Sigmoid colon (tissue), 4 donors: ENCODE data around the gene NCOA6.
"Not testable (repeated sequence)": the region's sequence is repeated elsewhere in the genome, so short reads cannot be mapped to it uniquely, and the experiment has no call there.

Experiments used
- EP300 ChIP-seq, 4 donors: sonication (generic); formaldehyde crosslinking; IDR thresholded peaks; one replicate each; pipeline ENCODE4 v1.6.1; 2017; ENCODE audit warnings: antibody characterized with exemption in 4 of 4
- POLR2A ChIP-seq, 2 donors: fragments of 450-650 bp; IDR thresholded peaks; one replicate each; pipeline ENCODE4 v1.6.1; 2016; ENCODE audit warnings: antibody characterized with exemption in 2 of 2, mild to moderate bottlenecking in 2 of 2, moderate library complexity in 2 of 2
- POLR2AphosphoS5 ChIP-seq, 4 donors: sonication (generic); formaldehyde crosslinking; IDR thresholded peaks; one replicate each; pipeline ENCODE4 v1.6.1; 2017; ENCODE audit warnings: antibody characterized with exemption in 4 of 4

DNA sequence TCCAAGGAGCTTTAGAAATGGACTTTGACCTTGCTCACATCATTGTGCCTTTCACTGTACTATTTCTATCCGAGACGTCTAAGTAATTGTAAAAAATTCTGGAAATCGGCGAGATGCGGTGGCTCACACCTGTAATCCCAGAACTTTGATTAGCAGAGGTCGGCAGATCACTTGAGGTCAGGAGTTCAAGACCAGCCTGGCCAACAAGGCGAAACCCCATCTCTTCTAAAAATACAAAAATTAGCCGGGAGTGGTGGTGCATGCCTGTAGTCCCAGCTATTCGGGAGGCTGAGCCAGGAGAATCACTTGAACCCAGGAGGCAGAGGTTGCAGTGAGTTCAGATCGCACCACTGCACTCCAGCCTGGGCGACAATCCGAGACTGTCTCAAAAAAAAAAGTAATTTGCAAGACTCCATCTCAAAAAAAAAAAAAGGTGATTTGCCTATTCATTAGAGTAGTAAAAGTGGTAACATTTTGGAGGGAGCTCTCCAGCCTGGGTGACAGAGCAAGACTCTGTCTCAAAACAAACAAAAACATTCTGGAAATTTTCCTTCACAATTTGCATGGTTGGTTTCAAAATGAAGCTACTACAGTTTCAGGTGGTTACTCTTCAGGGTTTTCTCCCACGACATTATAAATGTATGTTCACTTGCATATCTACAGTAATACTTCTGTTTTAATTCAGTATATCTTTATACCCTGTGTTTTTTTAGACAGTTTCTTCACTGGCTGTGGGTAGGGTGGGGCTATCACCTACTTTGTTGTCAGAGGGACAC, 106.0 kb downstream of the NCOA6 start:
- not testable (repeated sequence) for TF ChIP-seq EP300, POLR2AphosphoS5, POLR2A (IDR thresholded peaks at IDR 0.05)
